K562 (cell line): ENCODE data around the gene SLC25A21. TPM values are rescaled to one million over a fixed set of nuclear protein-coding genes. Genes with fewer than 3 reads are reported as not detected.

Experiments used
- ATAC-seq: fragments of 200-7000 bp; cut with Tn5 transposase; 3 replicates; pipeline ENCODE4 v1.9.1; 2020; ENCODE audit warnings: moderate library complexity
- BruUV-seq: library from RNA; stranded (reverse); fragments of 400-500 nt; replicated peaks from 2 replicates; lab custom pipeline; 2021; lab: Mats Ljungman, UMichigan
- CTCF ChIA-PET: fragments of 300-600 bp; formaldehyde crosslinking; extraction: SDS; loops from one replicate; lab custom pipeline; 2021; ENCODE audit warnings: low intra/inter-chr PET ratio; lab: Yijun Ruan, JAX
- POLR2A ChIA-PET: fragments of 300-600, 350-650 bp; sonication (Branson Sonifier 250); formaldehyde crosslinking; extraction: SDS; loops from one replicate; lab custom pipeline; 2021; ENCODE audit warnings: antibody characterized with exemption, inconsistent platforms; lab: Yijun Ruan, JAX
- DNase-seq, 4 experiments: peaks; one replicate each; pipeline versions ENCODE4 v3.0.0 to v3.0.0-alpha.2; 2011 to 2018; ENCODE audit warnings: low spot score in 3 of 4, mixed read lengths in 3 of 4; ENCODE audit errors: extremely low read depth in 1 of 4
- FAIRE-seq: peaks from 2 replicates; lab custom pipeline; 2011; peaks lifted over from hg19 to GRCh38; lab: Jason Lieb, UNC
- H2AFZ ChIP-seq: 2 replicates; pipeline ENCODE4 v1.6.0; 2011; ENCODE audit warnings: low read depth, low read length, control low read depth, inconsistent platforms
- H3K27ac ChIP-seq: fragments of 200-600 bp; 3 replicates; pipeline ENCODE4 v1.8.0; 2011; ENCODE audit warnings: low read depth, mild to moderate bottlenecking, control low read depth, inconsistent platforms, low read length, moderate library complexity, mixed read lengths; ENCODE audit errors: extremely low read depth
- H3K27me3 ChIP-seq, 2 experiments: fragments of 300-600 bp in 1 of 2; 2 replicates in 1 of 2; 3 replicates in 1 of 2; pipeline versions ENCODE4 v1.6.0 to v1.8.0; 2011; ENCODE audit warnings: inconsistent platforms in 2 of 2, low read length in 2 of 2, mild to moderate bottlenecking in 1 of 2, mixed read lengths in 1 of 2, moderate library complexity in 1 of 2; ENCODE audit not compliant: control insufficient read depth in 2 of 2, insufficient read depth in 2 of 2
- H3K36me3 ChIP-seq: fragments of 300-600 bp; 3 replicates; pipeline ENCODE4 v1.8.0; 2011; ENCODE audit warnings: mild to moderate bottlenecking, low read length, inconsistent platforms; ENCODE audit not compliant: control insufficient read depth, insufficient read depth
- H3K4me1 ChIP-seq, 2 experiments: fragments of 200-600 bp in 1 of 2; replicated peaks in 1 of 2; 2 replicates in 1 of 2; 3 replicates in 1 of 2; pipeline versions ENCODE4 v1.5.1 to v1.8.0; 2011; ENCODE audit warnings: inconsistent platforms in 2 of 2, low read length in 2 of 2, mild to moderate bottlenecking in 1 of 2, mixed read lengths in 1 of 2, moderate library complexity in 1 of 2; ENCODE audit not compliant: control insufficient read depth in 2 of 2, insufficient read depth in 2 of 2
- H3K4me2 ChIP-seq: 2 replicates; pipeline ENCODE4 v1.6.1; 2011; ENCODE audit warnings: low read length, control low read depth, inconsistent platforms, mixed read lengths; ENCODE audit not compliant: insufficient read depth
- H3K4me3 ChIP-seq: fragments of 200-600 bp; sonication (generic), shearing (Covaris generic); 2 replicates; pipeline ENCODE4 v1.5.1; 2016; ENCODE audit warnings: control low read depth, inconsistent platforms
- H3K79me2 ChIP-seq: fragments of 200-600 bp; 3 replicates; pipeline ENCODE4 v1.8.0; 2011; ENCODE audit warnings: low read length, inconsistent platforms; ENCODE audit not compliant: control insufficient read depth, insufficient read depth
- H3K9ac ChIP-seq, 2 experiments: 2 replicates each; pipeline versions ENCODE4 v1.6.0 to v1.6.1; 2011; ENCODE audit warnings: low read depth in 2 of 2, low read length in 2 of 2, control low read depth in 1 of 2, inconsistent platforms in 1 of 2, mild to moderate bottlenecking in 1 of 2, mixed read lengths in 1 of 2; ENCODE audit not compliant: insufficient read depth in 1 of 2
- H3K9me1 ChIP-seq: one replicate; pipeline ENCODE4 v1.6.0; 2011; ENCODE audit warnings: inconsistent platforms, mild to moderate bottlenecking, low read length, moderate library complexity; ENCODE audit not compliant: control insufficient read depth, insufficient read depth
- H3K9me3 ChIP-seq: replicated peaks from 2 replicates; pipeline ENCODE4 v1.5.1; 2011; ENCODE audit warnings: low read depth, low read length, inconsistent platforms; ENCODE audit not compliant: control insufficient read depth, insufficient read depth
- H4K20me1 ChIP-seq: replicated peaks from 2 replicates; pipeline ENCODE4 v1.6.1; 2011; ENCODE audit warnings: low read length, inconsistent platforms, mixed read lengths; ENCODE audit not compliant: control insufficient read depth, insufficient read depth
- CXXC5 ChIP-seq: fragments of 250-450 bp; sonication (Bioruptor Pico); IDR thresholded peaks from 2 replicates; pipeline ENCODE4 v1.8.0; 2022; ENCODE audit warnings: inconsistent platforms, mild to moderate bottlenecking, moderate library complexity
- EP300 ChIP-seq: IDR thresholded peaks from 2 replicates; pipeline ENCODE4 v1.6.1; 2012; ENCODE audit warnings: low read length, improper control_type of control experiment
- ERF ChIP-seq: fragments of 450-650 bp; formaldehyde crosslinking; IDR thresholded peaks from 2 replicates; pipeline ENCODE4 v1.4.0; 2020; ENCODE audit warnings: mild to moderate bottlenecking, mixed read lengths
- GATAD2A ChIP-seq: fragments of 450-650 bp; IDR thresholded peaks from 2 replicates; pipeline ENCODE4 v1.6.1; 2017
- MEIS2 ChIP-seq: fragments of 450-650 bp; IDR thresholded peaks from 2 replicates; pipeline ENCODE4 v1.6.1; 2014; ENCODE audit warnings: mild to moderate bottlenecking; ENCODE audit not compliant: partially characterized antibody
- NCOA4 ChIP-seq: fragments of 450-650 bp; IDR thresholded peaks from 2 replicates; pipeline ENCODE4 v1.6.1; 2018; ENCODE audit warnings: mild to moderate bottlenecking; ENCODE audit not compliant: partially characterized antibody
- NR2F6 ChIP-seq: fragments of 450-650 bp; formaldehyde crosslinking; IDR thresholded peaks from 2 replicates; pipeline ENCODE4 v1.4.0; 2020; ENCODE audit warnings: mild to moderate bottlenecking
- RAD51 ChIP-seq: fragments of 450-650 bp; IDR thresholded peaks from 2 replicates; pipeline ENCODE4 v1.7.1; 2016; ENCODE audit warnings: low read depth, mild to moderate bottlenecking, borderline replicate concordance
- STAT5A ChIP-seq: IDR thresholded peaks from 2 replicates; pipeline ENCODE4 v1.6.1; 2012; ENCODE audit warnings: low read length, inconsistent platforms, borderline replicate concordance
- STAT5B ChIP-seq: fragments of 250-450 bp; sonication (Bioruptor Pico); IDR thresholded peaks from 2 replicates; pipeline ENCODE4 v1.8.0; 2021; ENCODE audit warnings: mild to moderate bottlenecking, inconsistent platforms
- YY1 ChIP-seq, 3 experiments: IDR thresholded peaks; 2 replicates each; pipeline ENCODE4 v1.6.1; 2011; ENCODE audit warnings: low read length in 2 of 3, mild to moderate bottlenecking in 2 of 3, moderate library complexity in 2 of 3, borderline replicate concordance in 1 of 3, control low read depth in 1 of 3, low read depth in 1 of 3; ENCODE audit not compliant: insufficient read depth in 3 of 3, insufficient replicate concordance in 2 of 3, control insufficient read depth in 1 of 3, insufficient read length in 1 of 3; ENCODE audit errors: extremely low read depth in 1 of 3
- ZNF175 ChIP-seq: fragments of 200-800 bp; sonication (Bioruptor generic); IDR thresholded peaks from 2 replicates; pipeline ENCODE4 v1.6.1; 2016; ENCODE audit warnings: low read depth, mild to moderate bottlenecking, missing genetic modification characterization, missing compliant biosample characterization
- WGBS: fragments of 100-300 bp; shearing (Covaris generic); methylation state at CpG from one replicate; pipeline ENCODE4 v1.1.6; 2016; ENCODE audit warnings: low coverage, mixed read lengths; ENCODE audit not compliant: insufficient coverage; ENCODE audit errors: missing lambda C conversion rate; 5-methylcytosine and 5-hydroxymethylcytosine counted together
- in situ Hi-C: fragments of 300-500 bp; cut with MboI; formaldehyde crosslinking; loops from 4 replicates; pipeline ENCODE4 v1.15.0; 2018; ENCODE audit warnings: inconsistent platforms, mixed read lengths
- intact Hi-C: fragments of 100-400 bp; cut with micrococcal nuclease; formaldehyde crosslinking; loops from 2 replicates; pipeline ENCODE4 v1.14.2; 2022
- polyA plus RNA-seq, 8 experiments: library from polyadenylated mRNA; depleted of rRNA in 4 of 8; stranded (reverse) in 5 of 8; unstranded in 3 of 8; fragments of >200 nt; fragmentation: Nextera tagmentation in 2 of 8; fragmentation: Illumina TruSeq in 1 of 8; extraction: Ambion mirVana in 2 of 8; extraction: Trizol in 1 of 8; gene quantifications; 2 replicates each; pipeline versions ENCODE4 v1.2.1 to v1.2.3, GENCODE V29; 2011 to 2014; ENCODE audit warnings: inconsistent platforms in 1 of 8, missing spikeins in 1 of 8
- total RNA-seq, 7 experiments: library from RNA; depleted of rRNA in 6 of 7; stranded (reverse); fragments of >200 nt in 6 of 7; fragmentation: Illumina TruSeq in 2 of 7; extraction: Trizol in 2 of 7; gene quantifications; 2 replicates each; pipeline versions ENCODE4 v1.2.1 to v1.2.3, GENCODE V29; 2011 to 2021; ENCODE audit warnings: low replicate concordance in 1 of 7
- TF ChIP-seq, protein P1 (sequence below): fragments of 450-650 bp; IDR thresholded peaks from 2 replicates; pipeline ENCODE4 v1.6.1; 2017; ENCODE audit warnings: antibody characterized with exemption
- TF ChIP-seq, protein P2 (sequence below): fragments of 250-450 bp; sonication (Bioruptor Pico); IDR thresholded peaks from 2 replicates; pipeline ENCODE4 v1.8.0; 2022; ENCODE audit warnings: inconsistent platforms
- TF ChIP-seq, protein P3 (sequence below): fragments of 250-450 bp; sonication (Bioruptor Pico); IDR thresholded peaks from 2 replicates; pipeline ENCODE4 v1.4.0; 2020; ENCODE audit warnings: borderline replicate concordance

Gene SLC25A21
- total and polyA plus RNA-seq, 9 of the 15 experiments (the other 6 are each of a cell fraction or from before 2014, with no cell fraction given) = 15.2 to 46.7 (median 28.7) TPM

DNA sequence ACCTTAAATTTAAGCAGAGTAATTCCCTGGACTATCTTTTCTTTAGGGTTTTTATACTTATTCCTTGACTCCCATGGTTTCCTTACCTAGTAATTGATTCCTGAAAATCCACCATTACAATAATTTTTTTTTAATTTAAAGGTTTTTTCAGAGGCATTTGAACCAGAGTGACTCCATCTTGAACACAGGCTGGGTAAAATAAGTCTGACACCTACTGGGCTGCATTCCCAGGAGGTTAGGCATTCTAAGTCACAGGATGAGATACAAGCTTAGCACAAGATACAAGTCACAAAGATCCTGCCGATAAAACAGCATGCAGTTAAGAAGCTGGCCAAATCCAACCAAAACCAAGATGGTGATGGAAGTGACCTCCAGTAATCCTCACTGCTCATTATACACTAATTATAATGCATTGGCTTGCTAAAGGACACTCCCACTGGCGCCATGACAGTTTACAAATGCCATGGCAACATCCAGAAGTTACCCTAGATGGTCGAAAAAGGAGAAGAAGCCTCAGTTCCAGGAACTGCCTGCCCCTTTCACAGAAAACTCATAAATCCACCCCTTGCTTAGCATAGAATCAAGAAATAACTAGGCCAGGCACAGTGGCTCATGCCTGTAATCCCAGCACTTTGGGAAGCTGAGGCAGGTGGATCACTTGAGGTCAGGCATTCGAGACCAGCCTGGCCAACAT is 53.6 kb downstream of the SLC25A21 start:
- no TSS peak for BruUV-seq
- no peak for FAIRE-seq
- TF ChIP-seq, protein P1, sequence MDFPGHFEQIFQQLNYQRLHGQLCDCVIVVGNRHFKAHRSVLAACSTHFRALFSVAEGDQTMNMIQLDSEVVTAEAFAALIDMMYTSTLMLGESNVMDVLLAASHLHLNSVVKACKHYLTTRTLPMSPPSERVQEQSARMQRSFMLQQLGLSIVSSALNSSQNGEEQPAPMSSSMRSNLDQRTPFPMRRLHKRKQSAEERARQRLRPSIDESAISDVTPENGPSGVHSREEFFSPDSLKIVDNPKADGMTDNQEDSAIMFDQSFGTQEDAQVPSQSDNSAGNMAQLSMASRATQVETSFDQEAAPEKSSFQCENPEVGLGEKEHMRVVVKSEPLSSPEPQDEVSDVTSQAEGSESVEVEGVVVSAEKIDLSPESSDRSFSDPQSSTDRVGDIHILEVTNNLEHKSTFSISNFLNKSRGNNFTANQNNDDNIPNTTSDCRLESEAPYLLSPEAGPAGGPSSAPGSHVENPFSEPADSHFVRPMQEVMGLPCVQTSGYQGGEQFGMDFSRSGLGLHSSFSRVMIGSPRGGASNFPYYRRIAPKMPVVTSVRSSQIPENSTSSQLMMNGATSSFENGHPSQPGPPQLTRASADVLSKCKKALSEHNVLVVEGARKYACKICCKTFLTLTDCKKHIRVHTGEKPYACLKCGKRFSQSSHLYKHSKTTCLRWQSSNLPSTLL = no peak
- no peak for TF ChIP-seq EP300
- no peak for TF ChIP-seq NR2F6 (CRISPR knock-in tag)
- TF ChIP-seq, protein P2, sequence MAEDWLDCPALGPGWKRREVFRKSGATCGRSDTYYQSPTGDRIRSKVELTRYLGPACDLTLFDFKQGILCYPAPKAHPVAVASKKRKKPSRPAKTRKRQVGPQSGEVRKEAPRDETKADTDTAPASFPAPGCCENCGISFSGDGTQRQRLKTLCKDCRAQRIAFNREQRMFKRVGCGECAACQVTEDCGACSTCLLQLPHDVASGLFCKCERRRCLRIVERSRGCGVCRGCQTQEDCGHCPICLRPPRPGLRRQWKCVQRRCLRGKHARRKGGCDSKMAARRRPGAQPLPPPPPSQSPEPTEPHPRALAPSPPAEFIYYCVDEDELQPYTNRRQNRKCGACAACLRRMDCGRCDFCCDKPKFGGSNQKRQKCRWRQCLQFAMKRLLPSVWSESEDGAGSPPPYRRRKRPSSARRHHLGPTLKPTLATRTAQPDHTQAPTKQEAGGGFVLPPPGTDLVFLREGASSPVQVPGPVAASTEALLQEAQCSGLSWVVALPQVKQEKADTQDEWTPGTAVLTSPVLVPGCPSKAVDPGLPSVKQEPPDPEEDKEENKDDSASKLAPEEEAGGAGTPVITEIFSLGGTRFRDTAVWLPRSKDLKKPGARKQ (CRISPR knock-in tag) = no peak
- TF ChIP-seq CXXC5 (CRISPR knock-in tag) = peak; percentile 39
- peak; percentile 19 for TF ChIP-seq MEIS2
- no peak for TF ChIP-seq RAD51
- 0 out of 2 replicates have a peak, but pooled peaks have one; percentile 29 for TF ChIP-seq ZNF175
- no peak for TF ChIP-seq GATAD2A
- TF ChIP-seq STAT5A = 0 out of 2 replicates have a peak, but pooled peaks have one; percentile 22
- no peak for TF ChIP-seq NCOA4
- TF ChIP-seq STAT5B (CRISPR knock-in tag) = no peak
- peak in 1 of 3 experiments; percentile 37 for TF ChIP-seq YY1 (IDR thresholded peaks at IDR 0.05; ENCODE audit: borderline replicate concordance in 1 of 3, control insufficient read depth in 1 of 3, extremely low read depth in 1 of 3, insufficient read depth in 3 of 3, insufficient read length in 1 of 3, insufficient replicate concordance in 2 of 3, low read depth in 1 of 3, low read length in 2 of 3)
- TF ChIP-seq, protein P3, sequence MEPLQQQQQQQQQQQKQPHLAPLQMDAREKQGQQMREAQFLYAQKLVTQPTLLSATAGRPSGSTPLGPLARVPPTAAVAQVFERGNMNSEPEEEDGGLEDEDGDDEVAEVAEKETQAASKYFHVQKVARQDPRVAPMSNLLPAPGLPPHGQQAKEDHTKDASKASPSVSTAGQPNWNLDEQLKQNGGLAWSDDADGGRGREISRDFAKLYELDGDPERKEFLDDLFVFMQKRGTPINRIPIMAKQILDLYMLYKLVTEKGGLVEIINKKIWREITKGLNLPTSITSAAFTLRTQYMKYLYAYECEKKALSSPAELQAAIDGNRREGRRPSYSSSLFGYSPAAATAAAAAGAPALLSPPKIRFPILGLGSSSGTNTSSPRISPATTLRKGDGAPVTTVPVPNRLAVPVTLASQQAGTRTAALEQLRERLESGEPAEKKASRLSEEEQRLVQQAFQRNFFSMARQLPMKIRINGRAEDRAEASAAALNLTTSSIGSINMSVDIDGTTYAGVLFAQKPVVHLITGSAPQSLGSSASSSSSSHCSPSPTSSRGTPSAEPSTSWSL (CRISPR knock-in tag) = no peak
- no peak for TF ChIP-seq ERF (CRISPR knock-in tag)

More for the DNA sequence above, 53.6 kb downstream of the SLC25A21 start:
- 0 out of 3 replicates have a peak, but pooled peaks cover 10% of the 10 kb centered on the region for H3K79me2 ChIP-seq
- H2AFZ ChIP-seq = no peak overlapping the region
- H4K20me1 ChIP-seq = no peaks in the 10 kb centered on the region
- ATAC-seq (no peak; the same call in 2 of the 3 replicates), DNase-seq (peak in 1 of 4 experiments; percentile 12)
- H3K27me3 ChIP-seq = no peaks in the 10 kb centered on the region
- no peak overlapping the region for H3K27ac ChIP-seq
- CTCF ChIA-PET = no interaction called here
- H3K4me2 ChIP-seq = no peak overlapping the region
- no peaks in the 10 kb centered on the region for H3K9me1 ChIP-seq
- in situ Hi-C loops = no loop called here
- no peaks in the 10 kb centered on the region for H3K9me3 ChIP-seq
- H3K4me3 ChIP-seq = no peak overlapping the region
- 60% methylated on average over 4 of the region's 4 CpGs for WGBS
- POLR2A ChIA-PET = interaction anchor here (0.7 kb wide), 1 partner anchor 43 kb away, joined by 3 read pairs; no protein-coding TSS in a partner anchor
- intact Hi-C loops = no loop called here
- no peak overlapping the region for H3K9ac ChIP-seq
- no peaks in the 10 kb centered on the region for H3K36me3 ChIP-seq
- H3K4me1 ChIP-seq = no peaks in the 10 kb centered on the region
